ENCODE data around the gene AAGAB. TPM values are rescaled to one million over a fixed set of nuclear protein-coding genes. Genes with fewer than 3 reads are reported as not detected.
"Not testable (repeated sequence)": the region's sequence is repeated elsewhere in the genome, so short reads cannot be mapped to it uniquely, and the experiment has no call there.

The AAGAB gene
- total and polyA plus RNA-seq, 12 donors = 12.4 to 63.7 (median 29.2) TPM

GRCh38 chr15:67157521-67158252 is 96.8 kb downstream of the AAGAB start:
- H3K9me3 ChIP-seq (replicated peaks in 1 of 3) = no peaks in the 10 kb centered on the region
- TF ChIP-seq POLR2A (IDR thresholded peaks at IDR 0.05) = no peak
- TF ChIP-seq CTCF (IDR thresholded peaks at IDR 0.05) = no peak
- no peak overlapping the region for H3K4me3 ChIP-seq
- no peaks in the 10 kb centered on the region for H3K27me3 ChIP-seq
- no peak for DNase-seq
- H3K27ac ChIP-seq = no peak overlapping the region
- 75 to 88% (median 81%) methylated on average over 8 of the region's 8 CpGs for WGBS, 4 donors
- H3K36me3 ChIP-seq (replicated peaks in 1 of 2) = no peaks in the 10 kb centered on the region
- peaks cover 0 to 4% of the 10 kb centered on the region in 2 donors for H3K4me1 ChIP-seq (replicated peaks in 1 of 2)
- intact Hi-C loops (cut with DNase I) = no loop called here

GRCh38 chr15:67156834-67157233 is 97.6 kb downstream of the AAGAB start:
- no peaks in the 10 kb centered on the region for H3K27me3 ChIP-seq
- H3K36me3 ChIP-seq (replicated peaks in 1 of 2) = no peaks in the 10 kb centered on the region
- intact Hi-C loops (cut with DNase I) = no loop called here
- DNase-seq = no peak
- H3K4me1 ChIP-seq (replicated peaks in 1 of 2) = peaks cover 0 to 4% of the 10 kb centered on the region in 2 donors
- H3K9me3 ChIP-seq (replicated peaks in 1 of 3) = no peaks in the 10 kb centered on the region
- H3K27ac ChIP-seq = no peak overlapping the region
- TF ChIP-seq POLR2A (IDR thresholded peaks at IDR 0.05) = no peak
- 96 to 100% (median 97%) methylated on average over 2 to 3 of the region's 3 CpGs for WGBS, 4 donors
- no peak overlapping the region for H3K4me3 ChIP-seq

GRCh38 chr15:67156426-67156825 is 98.0 kb downstream of the AAGAB start:
- WGBS, 4 donors = 96 to 100% (median 97%) methylated on average over 2 of the region's 2 CpGs
- intact Hi-C loops (cut with DNase I) = no loop called here
- Histone ChIP-seq H3K36me3 (replicated peaks in 1 of 2) (no peaks in the 10 kb centered on the region), H3K27ac (no peak overlapping the region), H3K27me3 (no peaks in the 10 kb centered on the region), H3K4me1 (replicated peaks in 1 of 2) (peaks cover 0 to 4% of the 10 kb centered on the region in 2 donors), H3K9me3 (replicated peaks in 1 of 3) (no peaks in the 10 kb centered on the region), H3K4me3 (no peak overlapping the region)
- TF ChIP-seq CTCF (IDR thresholded peaks at IDR 0.05) (no peak), POLR2A (IDR thresholded peaks at IDR 0.05) (no peak)
- DNase-seq = no peak

- Histone ChIP-seq H3K36me3 (replicated peaks in 1 of 2) (no peaks in the 10 kb centered on the region), H3K4me3 (no peak overlapping the region), H3K4me1 (replicated peaks in 1 of 2) (peaks cover 8 to 23% of the 10 kb centered on the region in 2 donors), H3K9me3 (replicated peaks in 1 of 3) (no peaks in the 10 kb centered on the region), H3K27me3 (no peaks in the 10 kb centered on the region), H3K27ac (no peak overlapping the region)
- intact Hi-C loops (cut with DNase I) = no loop called here
- no peak for TF ChIP-seq POLR2A (IDR thresholded peaks at IDR 0.05)
- TF ChIP-seq CTCF (IDR thresholded peaks at IDR 0.05) = no peak
- DNase-seq = no peak
Measured at GRCh38 chr15:67154249-67154648, 100.2 kb downstream of the AAGAB start.

GRCh38 chr15:67153044-67153443 is 101.4 kb downstream of the AAGAB start:
- peaks cover 12 to 23% of the 10 kb centered on the region in 2 donors for H3K4me1 ChIP-seq (replicated peaks in 1 of 2)
- H3K9me3 ChIP-seq (replicated peaks in 1 of 3); H3K27me3 ChIP-seq; DNase-seq; H3K4me3 ChIP-seq; intact Hi-C loops (cut with DNase I); H3K36me3 ChIP-seq (replicated peaks in 1 of 2); H3K27ac ChIP-seq: not testable (repeated sequence)
- 94 to 100% (median 97%) methylated on average over 2 to 6 of the region's 6 CpGs for WGBS, 4 donors
